HEK293 (cell line): ENCODE measurements around the gene SMYD2.

Experiments
- CTCF ChIA-PET: fragments of 350-600 bp; formaldehyde crosslinking; extraction: SDS; loops from one replicate; lab custom pipeline; 2021; ENCODE audit warnings: antibody characterized with exemption; lab: Yijun Ruan, JAX
- POLR2A ChIA-PET: fragments of 300-600 bp; formaldehyde crosslinking; extraction: SDS; loops from one replicate; lab custom pipeline; 2020; ENCODE audit warnings: antibody characterized with exemption, inconsistent platforms; lab: Yijun Ruan, JAX
- H3K27ac ChIP-seq: fragments of 200-500 bp; sonication (Bioruptor generic); 2 replicates; pipeline ENCODE4 v1.5.1; 2014; ENCODE audit warnings: low read depth, low read length, control low read depth, inconsistent platforms; ENCODE audit errors: extremely low read depth
- H3K36me3 ChIP-seq, 2 experiments: fragments of 200-500 bp in 1 of 2; sonication (Bioruptor generic) in 1 of 2; 1 replicate in 1 of 2; 2 replicates in 1 of 2; pipeline ENCODE4 v1.5.1; 2014 to 2017; ENCODE audit warnings: inconsistent platforms in 2 of 2, low read length in 2 of 2; ENCODE audit not compliant: control insufficient read depth in 2 of 2, insufficient read depth in 1 of 2
- H3K4me1 ChIP-seq: fragments of 200-500 bp; sonication (Bioruptor generic); 2 replicates; pipeline ENCODE4 v1.5.1; 2014; ENCODE audit warnings: mild to moderate bottlenecking, low read length, inconsistent platforms; ENCODE audit not compliant: control insufficient read depth, insufficient read depth
- H3K4me3 ChIP-seq: 2 replicates; pipeline ENCODE4 v1.5.1; 2011; ENCODE audit warnings: low read depth, mild to moderate bottlenecking, control low read depth, low read length, moderate library complexity
- H3K9me3 ChIP-seq: fragments of 200-500 bp; sonication (Bioruptor generic); 2 replicates; pipeline ENCODE4 v1.5.1; 2014; ENCODE audit warnings: low read depth, low read length, inconsistent platforms; ENCODE audit not compliant: control insufficient read depth, insufficient read depth
- KLF1 ChIP-seq: fragments of 450-650 bp; formaldehyde crosslinking; IDR thresholded peaks from 2 replicates; pipeline ENCODE4 v1.5.1; 2016; ENCODE audit warnings: missing biosample characterization, missing genetic modification characterization
- REST ChIP-seq: fragments of 450-650 bp; formaldehyde crosslinking; IDR thresholded peaks from 2 replicates; pipeline ENCODE4 v1.5.1; 2016; ENCODE audit warnings: missing biosample characterization, missing genetic modification characterization
- ZNF184 ChIP-seq: fragments of 450-650 bp; IDR thresholded peaks from 2 replicates; pipeline ENCODE4 v1.5.1; 2018; ENCODE audit warnings: missing biosample characterization, mild to moderate bottlenecking, missing genetic modification characterization
- ZNF274 ChIP-seq, 2 experiments: fragments of 200-500 bp in 1 of 2; fragments of 450-650 bp in 1 of 2; sonication (Bioruptor generic) in 1 of 2; formaldehyde crosslinking in 1 of 2; IDR thresholded peaks; 2 replicates each; pipeline versions ENCODE4 v1.5.1 to v1.6.1; 2014 to 2016; ENCODE audit warnings: borderline replicate concordance in 1 of 2, inconsistent platforms in 1 of 2, low read length in 1 of 2, missing biosample characterization in 1 of 2, missing genetic modification characterization in 1 of 2
- ZNF354C ChIP-seq: fragments of 450-650 bp; formaldehyde crosslinking; IDR thresholded peaks from 2 replicates; pipeline ENCODE4 v1.5.1; 2016; ENCODE audit warnings: missing biosample characterization, missing genetic modification characterization, low read depth, borderline replicate concordance
- ZNF416 ChIP-seq: fragments of 450-650 bp; formaldehyde crosslinking; IDR thresholded peaks from 2 replicates; pipeline ENCODE4 v1.5.1; 2016; ENCODE audit warnings: missing biosample characterization, missing genetic modification characterization
- ZNF518A ChIP-seq: fragments of 450-650 bp; formaldehyde crosslinking; conservative IDR thresholded peaks from 2 replicates; pipeline ENCODE4 v1.5.1; 2016; ENCODE audit warnings: low read depth, missing biosample characterization, missing genetic modification characterization
- ZNF548 ChIP-seq: fragments of 450-650 bp; formaldehyde crosslinking; IDR thresholded peaks from 2 replicates; pipeline ENCODE4 v1.5.1; 2016; ENCODE audit warnings: missing biosample characterization, missing genetic modification characterization
- ZNF596 ChIP-seq: fragments of 450-650 bp; IDR thresholded peaks from 2 replicates; pipeline ENCODE4 v1.5.0; 2018; ENCODE audit warnings: missing biosample characterization, mild to moderate bottlenecking, missing genetic modification characterization, moderate library complexity
- ZNF600 ChIP-seq: fragments of 450-650 bp; formaldehyde crosslinking; IDR thresholded peaks from 2 replicates; pipeline ENCODE4 v1.5.1; 2016; ENCODE audit warnings: missing biosample characterization, missing genetic modification characterization
- ZNF677 ChIP-seq: fragments of 450-650 bp; IDR thresholded peaks from 2 replicates; pipeline ENCODE4 v1.5.0; 2018; ENCODE audit warnings: missing biosample characterization, mild to moderate bottlenecking, missing genetic modification characterization, moderate library complexity
- ZNF843 ChIP-seq: fragments of 450-650 bp; formaldehyde crosslinking; IDR thresholded peaks from 2 replicates; pipeline ENCODE4 v1.5.1; 2016; ENCODE audit warnings: missing biosample characterization, missing genetic modification characterization
- TF ChIP-seq, protein P1 (sequence below): fragments of 450-650 bp; formaldehyde crosslinking; IDR thresholded peaks from 2 replicates; pipeline ENCODE4 v1.5.1; 2016; ENCODE audit warnings: missing biosample characterization, missing genetic modification characterization, low read depth
- TF ChIP-seq, protein P2 (sequence below): fragments of 450-650 bp; IDR thresholded peaks from 2 replicates; pipeline ENCODE4 v1.5.1; 2018; ENCODE audit warnings: missing biosample characterization, mild to moderate bottlenecking, missing genetic modification characterization
- TF ChIP-seq, protein P3 (sequence below): fragments of 450-650 bp; IDR thresholded peaks from 2 replicates; pipeline ENCODE4 v1.5.1; 2018; ENCODE audit warnings: missing biosample characterization, missing genetic modification characterization

Gene SMYD2

DNA sequence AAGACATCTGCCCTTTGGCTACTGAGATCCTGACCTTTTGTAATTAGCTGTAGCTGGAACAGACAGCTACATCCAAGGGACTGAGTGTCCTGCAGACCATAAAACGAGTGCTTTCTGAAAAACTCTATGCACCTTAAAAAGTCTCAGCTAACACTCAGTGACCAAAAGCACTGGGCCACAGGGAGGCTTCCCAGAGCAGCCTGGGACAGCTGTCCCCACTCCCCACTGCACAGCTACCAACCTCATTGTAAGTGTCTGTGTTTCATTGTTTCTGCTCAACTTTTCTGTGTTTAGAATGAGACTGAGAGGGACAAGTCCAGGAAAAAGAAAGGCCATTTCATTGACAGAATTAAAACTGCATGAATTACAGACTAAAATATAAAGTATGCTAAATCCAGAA, 80.7 kb downstream of the SMYD2 start:
- no peak overlapping the region for H3K4me3 ChIP-seq
- TF ChIP-seq REST (tag by site-specific recombination): no peak
- TF ChIP-seq ZNF274 (IDR thresholded peaks at IDR 0.05; ENCODE audit: low read length): no peak
- TF ChIP-seq ZNF274 (tag by site-specific recombination; IDR thresholded peaks at IDR 0.05; ENCODE audit: borderline replicate concordance): no peak
- no peak for TF ChIP-seq ZNF184 (tag by site-specific recombination)
- no peak for TF ChIP-seq ZNF548 (tag by site-specific recombination)
- TF ChIP-seq, protein P1, sequence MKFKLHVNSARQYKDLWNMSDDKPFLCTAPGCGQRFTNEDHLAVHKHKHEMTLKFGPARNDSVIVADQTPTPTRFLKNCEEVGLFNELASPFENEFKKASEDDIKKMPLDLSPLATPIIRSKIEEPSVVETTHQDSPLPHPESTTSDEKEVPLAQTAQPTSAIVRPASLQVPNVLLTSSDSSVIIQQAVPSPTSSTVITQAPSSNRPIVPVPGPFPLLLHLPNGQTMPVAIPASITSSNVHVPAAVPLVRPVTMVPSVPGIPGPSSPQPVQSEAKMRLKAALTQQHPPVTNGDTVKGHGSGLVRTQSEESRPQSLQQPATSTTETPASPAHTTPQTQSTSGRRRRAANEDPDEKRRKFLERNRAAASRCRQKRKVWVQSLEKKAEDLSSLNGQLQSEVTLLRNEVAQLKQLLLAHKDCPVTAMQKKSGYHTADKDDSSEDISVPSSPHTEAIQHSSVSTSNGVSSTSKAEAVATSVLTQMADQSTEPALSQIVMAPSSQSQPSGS (tag by site-specific recombination): no peak
- no peak for TF ChIP-seq KLF1 (tag by site-specific recombination)
- TF ChIP-seq ZNF416 (tag by site-specific recombination): no peak
- CTCF ChIA-PET: no interaction called here
- H3K27ac ChIP-seq: no peak overlapping the region
- peaks cover 0 to 39% of the 10 kb centered on the region in 2 experiments for H3K36me3 ChIP-seq
- POLR2A ChIA-PET: no interaction called here
- H3K4me1 ChIP-seq: no peaks in the 10 kb centered on the region
- H3K9me3 ChIP-seq: no peaks in the 10 kb centered on the region

DNA sequence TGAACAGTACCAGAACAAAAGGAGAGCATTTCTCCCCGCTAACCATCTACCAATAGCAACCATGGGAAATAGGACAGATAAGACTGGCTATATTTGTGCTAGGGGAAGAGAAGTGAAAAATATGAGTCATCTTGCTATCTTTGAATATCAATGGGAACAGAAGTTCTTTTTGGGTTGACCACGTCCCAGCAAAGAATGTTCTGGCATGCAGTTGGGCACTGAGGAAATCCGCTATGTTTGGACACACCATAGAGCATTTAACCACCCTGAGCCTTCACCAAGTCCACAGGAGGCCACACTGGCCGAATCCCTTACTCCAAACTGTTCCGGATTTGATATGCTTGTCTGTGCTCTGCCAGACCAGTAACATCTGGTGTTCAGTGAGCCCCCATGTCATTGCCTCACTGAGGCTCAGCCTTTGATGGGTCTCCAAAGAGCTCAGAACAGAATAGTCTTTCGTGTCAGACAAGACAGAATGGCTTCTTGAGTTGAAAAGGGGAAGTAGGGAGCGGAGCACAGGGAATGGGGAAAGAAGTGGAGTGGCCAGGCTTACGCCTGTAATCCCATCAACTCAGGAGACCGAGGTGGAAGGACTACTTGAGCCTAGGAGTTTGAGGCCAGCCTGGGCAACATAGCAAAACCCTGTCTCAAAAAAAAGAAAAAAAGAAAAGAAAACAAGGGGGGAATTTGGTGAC, 81.4 kb downstream of the SMYD2 start:
- no peak overlapping the region for H3K4me3 ChIP-seq
- TF ChIP-seq, protein P2, sequence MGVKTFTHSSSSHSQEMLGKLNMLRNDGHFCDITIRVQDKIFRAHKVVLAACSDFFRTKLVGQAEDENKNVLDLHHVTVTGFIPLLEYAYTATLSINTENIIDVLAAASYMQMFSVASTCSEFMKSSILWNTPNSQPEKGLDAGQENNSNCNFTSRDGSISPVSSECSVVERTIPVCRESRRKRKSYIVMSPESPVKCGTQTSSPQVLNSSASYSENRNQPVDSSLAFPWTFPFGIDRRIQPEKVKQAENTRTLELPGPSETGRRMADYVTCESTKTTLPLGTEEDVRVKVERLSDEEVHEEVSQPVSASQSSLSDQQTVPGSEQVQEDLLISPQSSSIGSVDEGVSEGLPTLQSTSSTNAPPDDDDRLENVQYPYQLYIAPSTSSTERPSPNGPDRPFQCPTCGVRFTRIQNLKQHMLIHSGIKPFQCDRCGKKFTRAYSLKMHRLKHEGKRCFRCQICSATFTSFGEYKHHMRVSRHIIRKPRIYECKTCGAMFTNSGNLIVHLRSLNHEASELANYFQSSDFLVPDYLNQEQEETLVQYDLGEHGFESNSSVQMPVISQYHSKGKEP (tag by site-specific recombination): no peak
- TF ChIP-seq ZNF600 (tag by site-specific recombination) (peak; percentile 70; the same call in 1 of the 2 replicates), ZNF354C (tag by site-specific recombination) (no peak), ZNF677 (tag by site-specific recombination) (no peak), ZNF596 (tag by site-specific recombination) (no peak), ZNF843 (tag by site-specific recombination) (no peak), ZNF518A (tag by site-specific recombination) (no peak)
- TF ChIP-seq, protein P3, sequence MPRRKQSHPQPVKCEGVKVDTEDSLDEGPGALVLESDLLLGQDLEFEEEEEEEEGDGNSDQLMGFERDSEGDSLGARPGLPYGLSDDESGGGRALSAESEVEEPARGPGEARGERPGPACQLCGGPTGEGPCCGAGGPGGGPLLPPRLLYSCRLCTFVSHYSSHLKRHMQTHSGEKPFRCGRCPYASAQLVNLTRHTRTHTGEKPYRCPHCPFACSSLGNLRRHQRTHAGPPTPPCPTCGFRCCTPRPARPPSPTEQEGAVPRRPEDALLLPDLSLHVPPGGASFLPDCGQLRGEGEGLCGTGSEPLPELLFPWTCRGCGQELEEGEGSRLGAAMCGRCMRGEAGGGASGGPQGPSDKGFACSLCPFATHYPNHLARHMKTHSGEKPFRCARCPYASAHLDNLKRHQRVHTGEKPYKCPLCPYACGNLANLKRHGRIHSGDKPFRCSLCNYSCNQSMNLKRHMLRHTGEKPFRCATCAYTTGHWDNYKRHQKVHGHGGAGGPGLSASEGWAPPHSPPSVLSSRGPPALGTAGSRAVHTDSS (tag by site-specific recombination): no peak
- TF ChIP-seq, all 188 proteins: peak for 1
- no peak overlapping the region for H3K27ac ChIP-seq
- POLR2A ChIA-PET: no interaction called here
- H3K4me1 ChIP-seq: no peaks in the 10 kb centered on the region
- CTCF ChIA-PET: interaction anchor here (0.5 kb wide), 1 partner anchor 375 kb away, joined by 3 read pairs; no protein-coding TSS in a partner anchor
- peaks cover 0 to 36% of the 10 kb centered on the region in 2 experiments for H3K36me3 ChIP-seq
- H3K9me3 ChIP-seq: no peaks in the 10 kb centered on the region
